ENCODE results near the gene GPC5. TPM values are rescaled to one million over a fixed set of nuclear protein-coding genes. Genes with fewer than 3 reads are reported as not detected.

The GPC5 gene
- total RNA-seq, 1 donor from 2014 or later: 0.24 TPM

DNA sequence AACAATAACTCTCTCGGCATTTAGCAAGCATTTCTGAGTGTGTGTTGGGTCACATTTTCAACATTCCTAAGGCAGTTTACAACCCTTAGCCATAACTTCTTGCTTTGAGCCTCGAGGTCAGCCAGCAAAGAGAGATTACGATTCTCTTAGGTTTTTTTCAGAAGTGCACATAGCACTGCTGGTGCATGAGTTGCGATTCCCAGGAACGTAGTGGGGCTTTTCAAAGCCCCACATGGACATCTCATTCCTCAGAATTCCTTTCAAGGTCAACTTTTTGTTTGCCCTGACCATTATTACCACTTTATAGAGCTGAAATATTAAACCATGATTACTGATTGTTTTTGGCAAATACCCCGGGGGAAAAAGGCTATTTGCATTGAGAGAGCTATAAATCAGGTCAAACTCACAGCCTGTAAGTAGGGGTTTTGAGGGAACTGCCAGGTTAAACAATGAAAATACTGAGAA, 705.3 kb downstream of the GPC5 start:
- ChIA-PET POLR2A (no interaction called here), CTCF (no interaction called here)
- H3K27ac Mint-ChIP-seq: no peak overlapping the region
- H3K4me1 Mint-ChIP-seq: no peaks in the 10 kb centered on the region
- H3K36me3 Mint-ChIP-seq (ENCODE audit: low read depth): no peaks in the 10 kb centered on the region
- H3K9me3 Mint-ChIP-seq: peaks cover 8% of the 10 kb centered on the region
- DNase-seq (no peak), ATAC-seq (ENCODE audit: low read depth) (no peak)
- no peak overlapping the region for H3K4me3 Mint-ChIP-seq
- intact Hi-C loops (cut with micrococcal nuclease): no loop called here
- no peaks in the 10 kb centered on the region for H3K27me3 Mint-ChIP-seq
- TF ChIP-seq, protein P1, sequence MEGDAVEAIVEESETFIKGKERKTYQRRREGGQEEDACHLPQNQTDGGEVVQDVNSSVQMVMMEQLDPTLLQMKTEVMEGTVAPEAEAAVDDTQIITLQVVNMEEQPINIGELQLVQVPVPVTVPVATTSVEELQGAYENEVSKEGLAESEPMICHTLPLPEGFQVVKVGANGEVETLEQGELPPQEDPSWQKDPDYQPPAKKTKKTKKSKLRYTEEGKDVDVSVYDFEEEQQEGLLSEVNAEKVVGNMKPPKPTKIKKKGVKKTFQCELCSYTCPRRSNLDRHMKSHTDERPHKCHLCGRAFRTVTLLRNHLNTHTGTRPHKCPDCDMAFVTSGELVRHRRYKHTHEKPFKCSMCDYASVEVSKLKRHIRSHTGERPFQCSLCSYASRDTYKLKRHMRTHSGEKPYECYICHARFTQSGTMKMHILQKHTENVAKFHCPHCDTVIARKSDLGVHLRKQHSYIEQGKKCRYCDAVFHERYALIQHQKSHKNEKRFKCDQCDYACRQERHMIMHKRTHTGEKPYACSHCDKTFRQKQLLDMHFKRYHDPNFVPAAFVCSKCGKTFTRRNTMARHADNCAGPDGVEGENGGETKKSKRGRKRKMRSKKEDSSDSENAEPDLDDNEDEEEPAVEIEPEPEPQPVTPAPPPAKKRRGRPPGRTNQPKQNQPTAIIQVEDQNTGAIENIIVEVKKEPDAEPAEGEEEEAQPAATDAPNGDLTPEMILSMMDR (IDR thresholded peaks at IDR 0.05): no peak

DNA sequence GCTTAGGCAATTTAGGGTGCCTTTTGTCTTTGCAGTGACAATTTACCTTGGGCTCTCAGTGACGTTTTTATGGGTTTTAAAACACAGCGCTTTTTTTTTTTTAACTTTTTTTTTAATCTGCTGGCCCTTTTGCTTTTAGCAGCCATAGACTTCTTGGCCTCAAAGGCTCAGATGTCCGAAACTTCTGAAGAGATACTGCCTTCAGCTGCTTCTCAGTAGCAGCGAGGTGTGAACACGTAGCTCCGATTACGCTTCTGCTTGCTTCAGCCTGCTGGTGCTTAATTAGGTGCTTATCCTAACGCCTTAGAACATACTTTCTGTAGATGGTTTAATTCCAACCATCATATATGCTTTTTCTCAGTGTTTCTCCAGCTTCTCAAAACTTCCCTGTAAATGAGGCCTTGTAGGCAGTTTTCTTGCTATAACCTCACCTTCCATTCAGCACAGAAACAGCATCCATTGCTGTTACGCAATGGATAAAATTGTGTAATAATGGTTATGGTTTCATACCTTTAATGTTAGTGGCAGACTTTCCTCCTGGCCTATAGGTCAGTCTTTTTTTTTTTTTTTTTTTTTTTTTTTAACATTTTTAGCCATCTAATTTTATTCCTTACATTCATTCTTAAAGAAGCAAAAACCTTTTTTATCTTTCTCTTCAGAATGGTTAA, 723.9 kb downstream of the GPC5 start:
- Mint-ChIP-seq H3K4me3 (no peak overlapping the region), H3K27ac (no peak overlapping the region), H3K36me3 (ENCODE audit: low read depth) (no peaks in the 10 kb centered on the region), H3K9me3 (peaks cover 4% of the 10 kb centered on the region), H3K4me1 (no peaks in the 10 kb centered on the region), H3K27me3 (no peaks in the 10 kb centered on the region)
- intact Hi-C loops (cut with micrococcal nuclease): no loop called here
- ChIA-PET POLR2A (no interaction called here), CTCF (no interaction called here)
- DNase-seq: no peak
- TF ChIP-seq, protein P1 (IDR thresholded peaks at IDR 0.05): no peak
- no peak for ATAC-seq (ENCODE audit: low read depth)

DNA sequence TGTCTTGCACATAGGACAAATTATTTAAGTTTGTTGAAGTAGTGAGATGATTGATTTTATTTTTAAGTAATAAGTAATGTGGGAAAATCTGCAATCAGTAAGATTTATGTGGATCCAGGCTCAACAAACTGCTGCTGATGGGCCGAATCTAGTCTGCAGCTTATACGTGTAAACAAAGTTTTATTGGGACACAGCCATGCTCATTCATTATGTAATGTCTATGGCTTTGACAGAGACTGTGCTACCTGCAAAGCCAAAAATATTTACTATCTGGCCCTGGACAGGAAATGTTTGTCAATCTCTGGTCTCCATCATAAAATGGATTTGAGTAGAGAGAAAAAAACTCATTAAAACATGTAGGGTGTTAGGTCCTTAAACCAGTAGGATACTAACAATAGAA, 728.0 kb downstream of the GPC5 start:
- Mint-ChIP-seq H3K27ac (no peak overlapping the region), H3K27me3 (no peaks in the 10 kb centered on the region), H3K4me1 (no peaks in the 10 kb centered on the region), H3K36me3 (ENCODE audit: low read depth) (no peaks in the 10 kb centered on the region), H3K4me3 (no peak overlapping the region), H3K9me3 (peaks cover 1% of the 10 kb centered on the region)
- ChIA-PET CTCF (no interaction called here), POLR2A (no interaction called here)
- intact Hi-C loops (cut with micrococcal nuclease): no loop called here
- DNase-seq: no peak
- ATAC-seq (ENCODE audit: low read depth): no peak
- TF ChIP-seq, protein P1 (IDR thresholded peaks at IDR 0.05): no peak

DNA sequence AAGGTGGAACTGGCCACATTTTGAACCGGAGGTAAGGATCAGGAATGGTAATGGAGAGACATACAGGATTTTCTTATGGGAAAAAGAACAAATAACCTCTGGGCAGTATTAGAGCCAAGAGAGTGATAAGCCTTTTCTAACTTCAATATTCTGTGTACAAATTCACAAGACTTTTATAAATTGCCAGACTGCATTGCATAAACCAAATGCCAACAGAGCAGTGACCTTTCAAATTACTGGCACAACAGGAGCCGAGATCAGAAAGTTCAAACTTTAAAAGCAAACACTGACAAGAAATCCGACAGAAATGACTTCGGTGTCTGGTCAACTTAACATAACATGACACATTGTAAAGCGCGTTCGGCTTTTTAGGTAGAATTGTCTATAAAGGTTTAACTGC, 737.1 kb downstream of the GPC5 start:
- ATAC-seq (ENCODE audit: low read depth) (no peak), DNase-seq (no peak)
- Mint-ChIP-seq H3K27ac (no peak overlapping the region), H3K36me3 (ENCODE audit: low read depth) (no peaks in the 10 kb centered on the region), H3K9me3 (no peaks in the 10 kb centered on the region), H3K4me3 (no peak overlapping the region), H3K4me1 (no peaks in the 10 kb centered on the region), H3K27me3 (no peaks in the 10 kb centered on the region)
- ChIA-PET CTCF (no interaction called here), POLR2A (no interaction called here)
- TF ChIP-seq, protein P1 (IDR thresholded peaks at IDR 0.05): no peak
- intact Hi-C loops (cut with micrococcal nuclease): no loop called here

DNA sequence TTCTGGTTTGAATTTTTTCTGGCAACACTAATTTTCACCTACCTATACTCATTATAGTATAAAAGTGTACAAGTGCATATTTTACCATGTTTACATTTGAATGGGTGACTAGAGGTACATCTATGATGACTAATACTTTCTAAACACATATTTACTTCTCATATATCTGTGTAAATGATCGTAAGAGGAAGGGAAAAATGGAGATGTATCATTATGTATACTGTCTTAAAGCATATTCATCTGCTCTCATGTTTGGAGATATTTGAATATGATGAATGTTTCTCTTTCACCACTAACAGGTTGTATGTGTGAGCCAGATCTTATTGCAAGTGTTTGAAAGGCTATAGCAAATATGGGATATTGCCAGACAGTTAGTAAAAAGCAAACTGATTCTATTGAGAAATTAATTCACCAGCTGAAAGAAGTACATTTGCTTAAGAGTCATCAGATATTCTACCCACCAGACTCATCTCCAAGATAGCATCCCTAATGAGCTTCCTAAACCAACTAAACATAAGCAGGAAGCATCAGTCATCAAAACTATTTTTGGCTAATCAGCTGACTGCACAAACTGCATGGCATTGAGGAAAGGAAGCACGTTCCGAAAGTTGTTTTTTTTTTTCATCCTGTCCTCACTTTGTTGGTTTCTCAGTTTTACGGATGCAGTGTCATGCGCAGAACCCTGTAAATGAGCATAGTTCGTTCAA, 738.2 kb downstream of the GPC5 start:
- H3K27ac Mint-ChIP-seq: no peak overlapping the region
- no peaks in the 10 kb centered on the region for H3K9me3 Mint-ChIP-seq
- no peak for DNase-seq
- no peak for ATAC-seq (ENCODE audit: low read depth)
- CTCF ChIA-PET: no interaction called here
- POLR2A ChIA-PET: no interaction called here
- no peaks in the 10 kb centered on the region for H3K27me3 Mint-ChIP-seq
- no peaks in the 10 kb centered on the region for H3K36me3 Mint-ChIP-seq (ENCODE audit: low read depth)
- TF ChIP-seq, protein P1 (IDR thresholded peaks at IDR 0.05): no peak
- H3K4me1 Mint-ChIP-seq: no peaks in the 10 kb centered on the region
- intact Hi-C loops (cut with micrococcal nuclease): no loop called here
- no peak overlapping the region for H3K4me3 Mint-ChIP-seq
